ENCODE data around the gene TAB3. TPM values are rescaled to one million over a fixed set of nuclear protein-coding genes. Genes with fewer than 3 reads are reported as not detected.

TAB3 gene
- total and polyA plus RNA-seq, 2 of the 4 experiments (the other 2 are of a cell fraction) = 4.7 to 6.4 TPM

- H3K4me1 ChIP-seq (ENCODE audit: control insufficient read depth, insufficient read depth, low read length) = no peaks in the 10 kb centered on the region
- H3K9ac ChIP-seq (ENCODE audit: low read depth, low read length) = no peak overlapping the region
- 83% methylated on average over 1 of the region's 1 CpG; no CpG with 5 or more reads in 1 of the 2 experiments for WGBS, 2 experiments (ENCODE audit: extremely low coverage in 2 of 2, insufficient read length in 1 of 2)
- no peak overlapping the region for H3K56ac ChIP-seq (ENCODE audit: extremely low read depth, insufficient read depth, low read length)
- no peak overlapping the region for H3K4me2 ChIP-seq (ENCODE audit: low read depth, low read length)
- H2BK20ac ChIP-seq (ENCODE audit: low read depth, low read length) = no peak overlapping the region
- H3K9me1 ChIP-seq (ENCODE audit: insufficient read depth, low read length) = peaks cover 3% of the 10 kb centered on the region
- H4K91ac ChIP-seq (ENCODE audit: insufficient read depth, low read depth, low read length) = no peak overlapping the region
- in situ Hi-C loops (cut with MboI; ENCODE audit: low sequenced_read_pairs) (no loop called here), intact Hi-C loops (cut with micrococcal nuclease) (no loop called here), dilution Hi-C loops (cut with HindIII; ENCODE audit: low sequenced_read_pairs, unreplicated experiment) (no loop called here)
- H3K4ac ChIP-seq (ENCODE audit: low read depth, low read length) = no peak overlapping the region
- no peak overlapping the region for H2BK15ac ChIP-seq (ENCODE audit: low read depth, low read length)
- TF ChIP-seq CHD1 (IDR thresholded peaks at IDR 0.05; ENCODE audit: low read depth, low read length) = no peak
- TF ChIP-seq MXI1 (IDR thresholded peaks at IDR 0.05; ENCODE audit: borderline replicate concordance, low read depth, low read length) = no peak
- TF ChIP-seq ELK1 (IDR thresholded peaks at IDR 0.05; ENCODE audit: borderline replicate concordance, low read depth, low read length) = no peak
- TF ChIP-seq CTCF (conservative IDR thresholded peaks at IDR 0.05; ENCODE audit: low read depth, low read length) = no peak
- TF ChIP-seq NFE2L2 (IDR thresholded peaks at IDR 0.05; ENCODE audit: low read depth, low read length) = no peak
- TF ChIP-seq MAFK (IDR thresholded peaks at IDR 0.05; ENCODE audit: low read depth, low read length) = no peak
- TF ChIP-seq BHLHE40 (IDR thresholded peaks at IDR 0.05; ENCODE audit: low read depth, low read length) = no peak
- no peak for TF ChIP-seq SMC3 (IDR thresholded peaks at IDR 0.05; ENCODE audit: low read depth, low read length)
- TF ChIP-seq MAZ (IDR thresholded peaks at IDR 0.05; ENCODE audit: borderline replicate concordance, low read depth, low read length) = no peak
- no peak for TF ChIP-seq RCOR1 (IDR thresholded peaks at IDR 0.05; ENCODE audit: insufficient replicate concordance, low read length)
- no peak for TF ChIP-seq USF2 (IDR thresholded peaks at IDR 0.05; ENCODE audit: low read depth, low read length)
- no peak for TF ChIP-seq RAD21 (IDR thresholded peaks at IDR 0.05; ENCODE audit: low read length)
- no peak for TF ChIP-seq FOS (IDR thresholded peaks at IDR 0.05; ENCODE audit: low read depth, low read length)
- TF ChIP-seq CEBPB (IDR thresholded peaks at IDR 0.05; ENCODE audit: low read depth, low read length) = no peak
- no peak for TF ChIP-seq RFX5 (IDR thresholded peaks at IDR 0.05; ENCODE audit: low read depth, low read length)
- TF ChIP-seq POLR2A (IDR thresholded peaks at IDR 0.05; ENCODE audit: low read depth, low read length) = no peak
- H4K20me1 ChIP-seq (ENCODE audit: insufficient read depth, low read length) = no peaks in the 10 kb centered on the region
- H3K4me3 ChIP-seq (ENCODE audit: insufficient read depth, low read depth, low read length) = no peak overlapping the region
- no peak overlapping the region for H2BK5ac ChIP-seq (ENCODE audit: low read depth, low read length, poor library complexity, severe bottlenecking)
- H3K18ac ChIP-seq (ENCODE audit: low read depth, low read length) = no peak overlapping the region
- H2AFZ ChIP-seq (replicated peaks; ENCODE audit: low read length, poor library complexity) = no peak overlapping the region
- no peaks in the 10 kb centered on the region for H3K79me1 ChIP-seq (ENCODE audit: low read depth in 1 of 2, low read length in 2 of 2)
- H3K9me3 ChIP-seq (ENCODE audit: control insufficient read depth, insufficient read depth, low read length) = peaks cover 28% of the 10 kb centered on the region
- ATAC-seq (ENCODE audit: low read depth) (no peak), DNase-seq (no peak)
- no peak overlapping the region for H2BK120ac ChIP-seq (ENCODE audit: low read depth, low read length)
- POLR2A ChIA-PET (ENCODE audit: unreplicated experiment) = no interaction called here
- no peak overlapping the region for H2AK5ac ChIP-seq (ENCODE audit: low read depth, low read length)
- H4K8ac ChIP-seq (ENCODE audit: low read depth in 2 of 2, low read length in 2 of 2) = no peak overlapping the region
- no TSS peak for BruUV-seq (replicated peaks)
- H3K27me3 ChIP-seq (ENCODE audit: control insufficient read depth, insufficient read depth, low read length) = no peaks in the 10 kb centered on the region
- no peaks in the 10 kb centered on the region for H3K36me3 ChIP-seq (ENCODE audit: control insufficient read depth, insufficient read depth, low read length)
- H3K14ac ChIP-seq (replicated peaks; ENCODE audit: low read depth, low read length) = no peak overlapping the region
- H3K23ac ChIP-seq (ENCODE audit: low read depth, low read length) = no peak overlapping the region
- CTCF ChIA-PET = no interaction called here
- H3K27ac ChIP-seq (ENCODE audit: insufficient read depth, low read length) = no peak overlapping the region
- H2AK9ac ChIP-seq (replicated peaks; ENCODE audit: low read depth, low read length, poor library complexity) = no peak overlapping the region
- H4K5ac ChIP-seq (ENCODE audit: low read depth, low read length) = no peak overlapping the region
Observed at GRCh38 chrX:30793767-30794103, 95.3 kb downstream of the TAB3 start.

Measured in IMR-90 (cell line).